Glomerular visceral epithelial cell (primary cell): ENCODE data around the gene KCNJ6.
"Not testable (repeated sequence)": the region's sequence is repeated elsewhere in the genome, so short reads cannot be mapped to it uniquely, and the experiment has no call there.

Experiments used
- DNase-seq: peaks from one replicate; pipeline ENCODE4 v3.0.0-alpha.2; 2016; ENCODE audit errors: extremely low spot score

The KCNJ6 gene, protein sequence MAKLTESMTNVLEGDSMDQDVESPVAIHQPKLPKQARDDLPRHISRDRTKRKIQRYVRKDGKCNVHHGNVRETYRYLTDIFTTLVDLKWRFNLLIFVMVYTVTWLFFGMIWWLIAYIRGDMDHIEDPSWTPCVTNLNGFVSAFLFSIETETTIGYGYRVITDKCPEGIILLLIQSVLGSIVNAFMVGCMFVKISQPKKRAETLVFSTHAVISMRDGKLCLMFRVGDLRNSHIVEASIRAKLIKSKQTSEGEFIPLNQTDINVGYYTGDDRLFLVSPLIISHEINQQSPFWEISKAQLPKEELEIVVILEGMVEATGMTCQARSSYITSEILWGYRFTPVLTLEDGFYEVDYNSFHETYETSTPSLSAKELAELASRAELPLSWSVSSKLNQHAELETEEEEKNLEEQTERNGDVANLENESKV

DNA sequence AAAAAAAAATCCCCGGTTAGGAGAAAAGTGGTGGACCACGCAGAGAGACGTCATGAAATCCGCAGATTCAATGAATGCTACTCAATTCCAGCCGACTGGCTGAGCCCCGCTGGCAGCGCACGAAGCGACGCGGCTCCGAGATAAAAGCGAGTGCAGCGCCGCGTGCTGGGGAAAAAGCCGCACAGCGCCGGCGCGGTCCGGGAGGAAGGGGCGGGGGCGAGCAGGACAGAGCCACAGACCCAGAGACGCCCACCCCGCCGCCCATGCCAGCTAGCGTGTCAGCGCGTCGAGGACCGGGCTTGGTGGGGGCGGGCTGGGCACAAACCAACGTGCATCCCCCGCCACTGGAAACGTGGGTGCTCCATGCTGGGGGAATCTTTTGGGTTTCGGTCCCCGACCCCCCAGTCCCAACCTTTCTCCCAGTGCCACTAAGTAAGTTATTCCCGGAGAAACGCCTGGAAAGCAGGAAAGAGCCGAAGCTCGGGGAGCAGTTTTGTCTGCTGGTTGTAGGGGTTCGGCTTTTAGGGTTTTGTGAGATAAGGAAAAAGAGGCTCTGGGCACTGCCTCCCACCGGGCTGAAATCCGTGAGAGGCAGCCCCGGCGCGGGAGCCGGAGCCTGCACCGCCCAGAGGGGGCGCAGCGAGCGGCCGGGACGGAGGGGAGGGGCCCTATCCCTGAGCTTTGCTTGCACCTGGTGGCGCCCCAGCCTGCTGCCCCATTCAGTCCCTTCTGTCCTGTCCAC is at the start of gene KCNJ6:
TSS of gene KCNJ6 (minus strand) at position 148 of the 742 bp plus-strand sequence. CDS start 75,775 bp downstream, outside the sequence.
- DNase-seq, result peak; percentile 67

DNA sequence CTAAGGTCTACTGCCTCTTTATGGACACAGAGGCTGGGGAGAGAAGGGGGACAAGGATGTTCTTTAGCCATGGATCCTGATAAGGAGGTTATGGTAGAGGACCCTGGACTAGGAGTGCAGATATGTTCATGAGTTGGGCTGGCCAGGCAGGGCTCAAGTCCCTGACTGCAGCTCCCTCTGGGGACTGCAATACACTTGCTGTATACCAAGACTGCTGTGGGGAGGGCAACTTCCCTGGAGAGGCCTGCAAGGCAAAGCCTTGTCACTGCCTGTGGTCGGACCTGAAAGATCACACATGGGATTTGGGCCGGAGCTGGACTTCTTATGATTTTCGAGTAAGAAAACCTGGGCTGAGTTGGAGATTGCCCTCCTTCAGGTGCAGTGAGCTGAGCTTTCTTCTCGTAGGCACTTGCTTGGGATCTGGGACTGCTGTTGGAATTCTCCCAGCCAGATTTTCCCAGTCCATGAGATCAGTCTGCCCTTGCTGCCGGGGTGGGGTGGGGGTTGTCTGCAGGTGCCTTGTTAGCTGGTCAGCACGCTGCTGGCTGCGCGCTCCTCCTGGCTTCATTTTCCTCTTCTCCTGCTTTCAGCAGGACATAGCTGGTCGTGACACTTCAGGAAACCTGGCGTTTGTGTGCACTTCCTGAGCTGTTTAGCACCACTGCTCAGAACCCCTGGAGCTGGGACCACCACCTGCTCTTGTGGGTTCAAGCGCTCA is 49.0 kb upstream of the KCNJ6 start:
- no peak for DNase-seq

DNA sequence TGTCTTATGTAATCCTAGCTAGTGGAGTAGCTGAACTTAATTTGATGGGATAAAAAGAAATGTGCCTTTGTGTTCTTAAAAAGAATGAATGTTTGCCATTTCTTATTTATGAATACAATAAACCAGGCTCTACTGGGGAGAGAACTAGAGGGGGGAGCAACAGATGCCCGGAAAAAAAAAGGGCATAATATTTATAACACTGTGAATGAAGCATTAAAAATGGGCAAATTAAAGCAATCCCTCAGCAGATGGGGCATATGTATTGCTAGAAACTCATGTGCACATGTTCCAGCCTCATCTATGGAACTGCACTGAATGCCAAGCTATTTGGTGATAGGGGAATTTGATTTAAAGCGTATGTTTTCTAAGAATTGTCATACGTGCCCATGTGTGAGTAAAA is 42.3 kb upstream of the KCNJ6 start:
- no peak for DNase-seq

DNA sequence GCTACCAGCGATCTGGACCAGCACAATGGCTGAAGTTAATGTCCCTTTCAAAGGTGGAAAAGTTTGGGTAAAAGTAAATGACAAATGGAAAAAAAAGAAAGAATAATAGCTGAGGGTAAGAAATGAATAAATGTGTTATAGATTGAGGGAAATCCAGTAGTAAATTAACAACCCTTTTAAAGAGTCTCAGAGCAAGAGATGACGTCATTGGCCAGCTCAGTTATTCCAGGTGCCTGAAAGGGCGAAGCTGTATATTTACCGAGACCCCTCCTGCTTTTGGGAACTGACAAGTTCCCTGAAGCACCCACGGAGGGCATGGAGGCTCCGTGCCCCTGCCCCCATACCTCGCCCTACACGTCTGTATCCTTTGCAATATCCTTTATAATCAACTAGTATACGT is 40.5 kb upstream of the KCNJ6 start:
- no peak for DNase-seq

DNA sequence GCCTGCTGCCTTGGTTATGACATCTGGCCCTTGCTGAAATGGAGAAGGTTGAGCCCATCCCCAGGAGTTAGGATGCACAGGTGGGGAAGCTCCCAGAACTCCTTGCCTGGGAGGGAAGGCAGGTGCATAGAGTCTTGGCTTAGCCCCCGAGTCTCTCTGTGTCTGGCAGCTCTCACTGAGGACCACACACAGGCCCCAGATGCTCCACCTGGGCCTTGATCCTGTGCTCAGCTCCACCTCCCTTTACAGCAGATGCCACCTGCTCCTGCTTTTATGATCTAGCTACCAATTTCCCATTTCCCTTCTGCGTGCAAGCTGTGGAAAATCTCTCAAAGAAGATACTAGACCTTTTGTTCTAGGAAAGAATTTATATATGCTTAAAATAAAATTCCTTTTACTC is 28.8 kb upstream of the KCNJ6 start:
- DNase-seq, result no peak

DNA sequence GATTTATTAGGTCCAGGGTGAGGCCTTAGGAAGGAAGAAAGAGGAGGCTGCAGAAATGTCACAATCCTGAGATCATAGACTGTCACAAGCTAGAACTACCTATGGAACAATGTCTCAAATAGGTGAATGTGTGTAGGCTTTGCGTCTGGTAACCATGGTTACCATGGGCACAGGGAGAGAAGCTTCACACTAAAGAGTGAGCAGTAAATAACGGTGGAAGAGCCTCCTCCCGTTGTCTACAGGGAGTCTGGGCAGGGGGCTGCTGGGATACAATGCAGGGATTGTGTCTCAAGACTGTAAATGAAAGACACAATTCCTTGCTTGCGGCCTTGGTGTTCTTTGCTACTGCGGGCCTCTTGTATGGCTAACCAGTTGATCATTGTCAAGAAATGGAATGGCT is 28.2 kb upstream of the KCNJ6 start:
- no peak for DNase-seq

DNA sequence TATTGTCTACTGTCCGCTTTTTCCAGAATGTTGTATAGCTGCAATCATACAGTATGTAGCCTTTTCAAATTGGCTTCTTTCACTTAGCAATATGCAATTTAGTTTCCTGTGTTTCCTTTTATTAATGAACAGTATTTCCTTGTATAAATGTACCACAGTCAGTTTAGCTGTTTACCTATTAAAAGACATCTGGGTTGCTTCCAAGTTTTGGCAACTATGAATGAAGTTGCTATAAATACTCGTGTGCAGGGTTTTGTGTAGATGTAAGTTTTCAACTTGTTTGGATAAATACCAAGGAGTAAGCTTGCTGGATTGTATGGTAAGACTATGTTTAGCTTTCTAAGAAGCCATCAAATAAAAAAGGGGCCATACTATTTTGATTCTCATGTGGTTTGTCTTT is 24.4 kb upstream of the KCNJ6 start:
- no peak for DNase-seq

DNA sequence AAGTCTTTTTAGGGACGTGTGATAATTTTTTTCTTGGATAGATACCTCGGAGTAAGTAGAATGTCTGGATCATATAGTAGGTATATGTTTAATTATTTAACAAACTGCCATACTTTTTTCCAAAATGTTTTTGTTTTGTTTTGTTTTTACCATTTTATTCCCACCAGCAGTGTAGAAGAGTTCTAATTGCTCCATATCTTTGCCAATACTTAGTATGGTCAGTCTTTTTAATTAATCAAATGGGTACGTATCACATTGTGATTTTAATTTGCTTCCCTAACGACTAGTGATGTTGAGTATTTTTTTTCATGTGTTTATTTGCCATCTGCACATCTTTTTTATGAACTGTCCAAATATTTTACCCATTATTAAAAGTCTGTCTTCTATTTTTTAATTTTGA is 23.6 kb upstream of the KCNJ6 start:
- DNase-seq, result no peak

DNA sequence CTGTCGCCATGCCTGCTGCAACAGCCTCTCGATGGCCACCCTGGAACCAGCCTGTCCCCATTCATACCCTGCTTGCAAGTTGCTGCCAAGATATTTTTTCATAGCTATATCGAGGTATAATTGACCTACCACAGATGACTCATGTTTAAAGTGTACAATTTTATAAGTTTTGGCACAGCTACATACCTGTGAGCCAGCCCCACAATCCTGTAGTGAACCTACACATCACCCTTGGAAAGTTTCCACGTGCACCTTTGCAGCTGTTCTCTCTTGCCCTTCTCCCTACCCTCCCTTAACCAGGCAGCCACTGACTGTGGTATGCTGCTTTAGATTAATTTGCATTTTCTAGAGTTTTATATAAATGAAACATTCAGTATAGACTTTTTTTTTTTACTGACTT is 23.0 kb upstream of the KCNJ6 start:
- DNase-seq, result no peak

DNA sequence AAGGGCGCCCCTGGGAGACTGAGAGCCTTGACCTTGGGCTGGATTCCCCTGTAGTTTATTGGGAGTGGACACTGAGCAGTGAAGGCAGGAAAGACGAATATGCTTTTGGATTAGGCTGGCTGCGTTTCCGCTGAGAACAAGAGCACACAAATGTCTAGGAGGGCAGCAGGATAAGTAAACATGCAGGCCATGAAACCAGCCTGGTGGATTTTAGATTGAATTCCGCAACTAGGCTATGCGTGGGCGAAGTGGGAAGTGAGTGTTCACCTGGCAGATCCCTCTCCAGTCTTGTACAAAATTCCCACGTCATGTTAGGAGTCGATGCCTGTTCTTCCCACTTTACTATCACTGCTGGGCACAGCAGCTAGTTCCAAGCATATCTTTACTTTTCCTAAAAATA is 21.4 kb upstream of the KCNJ6 start:
- DNase-seq, result no peak

DNA sequence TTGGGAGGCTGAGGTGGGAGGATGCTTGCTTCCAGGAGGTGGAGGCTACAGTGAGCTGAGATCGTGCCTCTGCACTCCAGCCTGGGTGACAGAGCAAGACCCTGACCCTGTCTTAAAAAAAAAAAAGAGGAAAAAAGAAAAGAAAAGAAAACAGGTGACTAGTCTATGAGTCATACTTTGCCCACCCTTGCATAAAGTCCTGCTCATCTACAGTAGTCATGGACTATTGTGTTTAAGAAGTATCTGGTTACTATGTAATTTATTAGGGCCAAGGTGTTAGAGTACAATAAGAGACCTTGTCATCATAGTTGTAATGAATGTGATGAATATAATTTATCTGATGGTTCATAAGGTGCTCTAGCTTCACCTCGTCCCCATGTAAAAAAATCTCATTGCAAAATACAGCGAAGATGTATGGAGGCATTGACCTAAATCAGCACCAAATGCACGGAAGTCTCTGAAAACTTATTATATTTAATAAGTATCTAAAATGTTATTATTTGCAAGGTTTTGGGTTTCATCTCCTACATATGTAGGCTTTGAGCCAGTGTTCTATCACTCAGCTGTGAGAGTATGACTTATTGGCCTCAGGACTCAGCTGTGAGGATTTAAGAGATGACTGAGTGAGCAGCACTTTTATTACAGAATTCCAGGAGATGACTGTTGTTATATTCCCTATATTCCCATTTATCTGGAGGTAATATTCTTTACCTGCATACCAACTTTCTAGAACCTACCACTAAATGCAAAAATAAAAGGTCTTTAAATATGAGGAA is 19.9 kb upstream of the KCNJ6 start:
- peak; percentile 67 for DNase-seq

DNA sequence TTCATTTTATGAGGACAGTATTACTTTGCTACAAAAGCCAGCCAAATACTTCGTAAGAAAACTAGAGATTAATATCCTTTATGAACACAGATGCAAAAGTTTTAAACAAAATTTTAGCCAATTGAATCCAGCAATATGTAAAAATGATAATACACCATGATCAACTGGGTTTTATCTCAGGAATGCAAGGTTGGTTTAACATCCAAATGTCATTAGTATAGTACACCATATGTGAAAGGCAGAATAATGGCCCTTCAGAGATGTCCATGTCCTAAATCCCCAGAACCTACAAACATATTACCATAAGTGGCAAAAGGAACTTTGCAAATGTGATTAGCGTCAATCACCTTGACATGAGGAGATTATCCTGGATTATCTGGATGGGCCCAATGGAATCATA is 16.7 kb upstream of the KCNJ6 start:
- no peak for DNase-seq

DNA sequence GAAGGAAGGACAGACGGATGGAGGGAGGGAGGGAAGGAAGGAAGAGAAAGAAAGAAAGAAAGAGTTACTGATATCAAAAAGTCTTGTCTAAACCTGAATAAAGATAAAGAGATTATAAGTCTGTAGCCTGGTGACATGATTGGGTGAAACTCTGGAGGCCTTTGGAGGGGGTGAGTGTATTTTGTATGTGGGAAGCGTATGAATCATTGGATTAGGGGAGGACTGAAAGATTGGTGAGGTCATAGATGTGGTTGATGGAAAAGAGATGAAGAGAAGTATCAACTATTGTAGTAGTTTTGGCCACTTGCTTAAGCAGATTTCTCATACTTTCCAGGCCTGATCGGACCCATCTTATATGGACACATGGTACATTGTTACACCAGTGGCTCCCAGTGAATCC is 11.5 kb upstream of the KCNJ6 start:
- DNase-seq, result no peak

DNA sequence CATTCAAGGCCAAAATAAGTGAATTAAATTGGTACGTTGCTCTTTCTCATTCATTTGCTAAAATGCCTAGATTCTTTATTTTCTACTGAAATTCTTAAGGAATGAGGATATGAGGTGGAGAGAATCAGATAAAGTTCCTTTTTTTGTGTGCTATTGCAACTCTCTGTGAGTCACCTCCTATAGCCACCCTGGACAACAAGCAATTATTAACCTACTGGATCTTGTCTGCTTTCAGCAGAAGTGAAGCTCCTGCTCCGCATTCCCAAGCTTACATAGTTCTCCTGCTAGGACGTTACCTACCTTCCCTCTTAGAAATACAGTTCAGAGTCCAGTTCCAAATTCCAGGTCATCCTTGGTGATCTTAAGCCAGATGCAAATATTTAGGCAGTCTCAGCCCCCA is 4.8 kb upstream of the KCNJ6 start:
- peak; percentile 76 for DNase-seq

DNA sequence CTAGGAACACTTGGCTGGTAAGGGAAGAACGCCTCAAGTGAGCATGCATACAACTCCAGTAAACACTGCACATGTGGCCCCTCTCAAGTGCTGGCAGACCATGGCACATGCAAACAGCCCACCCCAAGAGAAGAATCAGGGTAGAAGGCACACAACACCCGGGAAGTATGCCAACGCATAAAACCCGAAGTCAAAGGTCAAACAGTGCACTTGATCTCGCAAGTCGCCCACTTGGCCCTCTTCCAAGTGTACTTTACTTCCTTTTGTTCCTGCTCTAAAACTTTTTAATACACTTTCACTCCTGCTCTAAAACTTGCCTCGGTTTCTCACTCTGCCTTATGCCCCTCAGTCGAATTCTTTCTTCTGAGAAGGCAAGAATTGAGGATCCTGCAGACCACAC is 4.0 kb upstream of the KCNJ6 start:
- not testable (repeated sequence) for DNase-seq

DNA sequence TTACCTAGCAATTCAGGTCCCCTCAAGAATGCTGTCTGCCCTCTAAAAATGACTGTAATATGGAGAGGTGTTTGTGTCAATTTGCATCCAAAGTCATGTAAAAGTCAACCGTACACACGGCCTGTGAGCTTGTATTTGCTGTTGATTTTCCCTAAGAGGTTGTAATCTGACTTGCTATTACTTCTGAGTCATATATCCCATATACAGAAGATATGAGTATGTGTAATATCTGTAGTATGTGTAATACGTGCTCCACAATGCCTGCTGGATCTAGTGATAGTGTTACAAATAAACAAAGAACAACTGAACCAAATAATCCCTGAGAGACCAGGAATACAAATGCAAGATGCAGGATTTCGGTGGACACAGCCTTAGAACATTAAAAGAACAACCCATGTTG is 1.4 kb upstream of the KCNJ6 start:
- DNase-seq, result no peak

DNA sequence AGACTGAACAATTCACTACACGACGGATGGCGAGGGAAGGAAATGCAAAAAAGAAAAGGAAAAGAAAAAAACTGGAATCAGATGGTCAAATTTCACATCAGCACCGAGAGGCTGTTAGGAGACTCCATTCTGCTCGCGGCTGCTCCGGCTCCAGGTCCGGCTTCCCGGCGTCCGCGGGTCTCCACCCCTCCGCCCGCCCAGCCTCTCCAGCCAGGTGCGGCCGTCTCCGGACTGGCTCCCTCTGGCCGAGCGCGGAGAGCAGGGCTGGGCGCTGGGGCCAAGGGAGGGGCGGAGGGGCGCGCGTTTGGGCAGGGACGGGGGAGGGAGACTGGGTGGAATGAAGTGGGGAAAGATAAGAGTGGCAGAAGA is 332 bp downstream of the KCNJ6 start:
- peak; percentile 23 for DNase-seq

DNA sequence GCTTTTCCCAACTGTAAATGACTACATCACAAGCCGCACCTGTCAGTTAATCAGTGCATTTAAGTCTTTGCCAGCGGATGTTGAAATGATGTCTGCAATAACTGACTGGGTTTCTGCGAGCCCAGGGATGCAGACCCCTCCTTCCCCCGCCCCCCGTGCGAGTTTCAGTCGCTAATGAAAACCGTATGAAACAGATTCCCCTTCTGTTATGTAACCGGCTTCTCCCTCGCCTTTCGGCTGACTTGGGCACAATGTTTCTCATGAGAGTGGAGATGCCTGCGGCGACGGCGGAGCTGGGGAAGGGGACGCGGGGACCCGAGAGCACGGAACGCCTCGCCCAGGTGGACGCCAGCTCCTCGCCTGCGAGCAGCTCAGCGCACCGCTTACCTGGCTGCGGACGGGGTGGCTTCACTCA is 753 bp downstream of the KCNJ6 start:
- no peak for DNase-seq

DNA sequence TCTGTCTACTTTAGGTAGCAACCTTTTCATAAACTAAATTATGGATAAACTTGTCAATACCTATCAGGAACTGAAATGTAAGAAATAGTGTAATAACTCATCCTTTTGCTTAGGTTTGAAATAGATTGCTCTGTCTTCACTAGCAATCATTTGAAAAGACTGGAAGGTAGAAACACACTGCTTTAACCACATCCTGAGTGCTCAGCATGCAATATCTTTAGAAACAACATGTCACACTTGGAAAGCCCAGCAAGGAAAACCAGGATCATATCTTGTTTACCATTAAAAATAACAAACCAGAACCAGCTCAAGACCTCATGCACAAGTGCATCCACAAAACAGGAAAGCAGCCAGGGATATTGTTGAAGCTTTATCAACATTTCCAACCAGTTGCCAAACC is 3.6 kb downstream of the KCNJ6 start:
- no peak for DNase-seq

DNA sequence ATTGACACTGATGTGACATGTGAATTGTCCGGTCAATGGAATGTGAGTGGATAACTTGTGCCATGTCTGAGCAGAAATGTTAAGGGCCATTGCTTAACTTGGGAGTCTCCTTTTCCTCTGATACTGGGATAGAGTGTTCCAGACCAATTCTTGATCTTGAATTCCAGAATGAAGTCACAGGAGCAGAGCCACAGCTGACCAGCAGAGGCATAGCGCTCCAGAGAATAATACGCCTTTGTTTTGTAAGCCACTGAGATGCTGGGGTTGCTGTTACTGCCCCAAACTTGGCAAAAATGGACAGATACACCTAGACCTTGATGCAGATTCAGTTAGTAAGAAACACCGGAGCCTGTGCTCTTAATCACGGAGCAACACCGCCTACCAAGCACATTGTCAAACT is 6.3 kb downstream of the KCNJ6 start:
- DNase-seq, result no peak

DNA sequence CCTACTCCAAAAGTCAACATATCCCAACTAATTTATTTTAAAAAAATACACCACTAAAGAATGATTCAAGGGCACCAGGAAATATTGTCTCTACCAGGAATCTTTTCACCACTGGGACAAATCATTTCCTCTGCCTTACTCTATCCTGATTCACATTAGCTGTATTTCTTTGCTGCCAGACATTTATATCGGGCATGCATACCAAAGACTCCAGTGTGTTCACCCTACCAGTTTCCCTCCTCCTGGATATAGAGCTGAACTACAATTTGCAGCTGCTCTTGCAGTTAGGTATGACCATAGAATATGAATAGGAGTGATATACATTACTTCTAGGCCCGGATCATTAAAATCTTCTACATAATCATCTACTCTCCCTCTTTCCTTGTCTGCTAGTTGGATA is 7.6 kb downstream of the KCNJ6 start:
- DNase-seq, result no peak

DNA sequence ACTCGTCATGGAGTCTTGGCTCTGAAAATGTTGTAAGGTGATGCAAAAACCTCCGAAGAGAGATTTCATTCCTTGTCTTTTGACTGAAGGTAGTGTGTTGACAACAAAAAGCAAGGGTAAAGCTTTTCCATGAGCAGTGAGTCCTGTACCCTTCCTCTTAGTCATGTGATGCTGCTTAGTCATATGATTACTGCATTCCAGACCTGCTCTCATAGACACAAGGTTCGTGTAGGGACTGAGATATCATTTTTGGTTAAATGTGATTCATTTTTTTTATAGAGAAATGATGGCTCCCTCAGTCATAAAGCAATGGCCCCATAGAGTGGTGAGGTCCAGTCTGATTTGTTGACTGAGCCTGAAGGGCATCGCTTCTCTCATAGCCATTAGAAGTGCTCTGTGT is 9.2 kb downstream of the KCNJ6 start:
- no peak for DNase-seq
